Kidney epithelial cell (primary cell): ENCODE results near the gene ARHGAP22. TPM values are rescaled to one million over a fixed set of nuclear protein-coding genes. Genes with fewer than 3 reads are reported as not detected.

Experiments
- DNase-seq: peaks from one replicate; pipeline ENCODE4 v3.0.0-alpha.2; 2010; ENCODE audit warnings: low read depth
- H3K27me3 ChIP-seq: 2 replicates; pipeline ENCODE4 v1.6.0; 2011; ENCODE audit warnings: low read length; ENCODE audit not compliant: control insufficient read depth, insufficient read depth
- H3K36me3 ChIP-seq: 2 replicates; pipeline ENCODE4 v1.5.1; 2011; ENCODE audit warnings: low read length; ENCODE audit not compliant: control insufficient read depth, insufficient read depth
- H3K4me3 ChIP-seq: 2 replicates; pipeline ENCODE4 v1.5.1; 2011; ENCODE audit warnings: low read depth, mild to moderate bottlenecking, control low read depth, low read length
- total RNA-seq: library from RNA; depleted of rRNA; stranded (reverse); fragments of >200 nt; gene quantifications from 2 replicates; pipeline ENCODE4 v1.2.3, GENCODE V29; 2015
- TF ChIP-seq, protein P1 (sequence below): IDR thresholded peaks from 2 replicates; pipeline ENCODE4 v1.5.1; 2011; ENCODE audit warnings: mild to moderate bottlenecking, moderate library complexity, low read length, control low read depth, inconsistent platforms; ENCODE audit not compliant: insufficient read depth, poor library complexity, severe bottlenecking

The ARHGAP22 gene
- total RNA-seq, 1 donor from 2014 or later: 7.0 TPM

DNA sequence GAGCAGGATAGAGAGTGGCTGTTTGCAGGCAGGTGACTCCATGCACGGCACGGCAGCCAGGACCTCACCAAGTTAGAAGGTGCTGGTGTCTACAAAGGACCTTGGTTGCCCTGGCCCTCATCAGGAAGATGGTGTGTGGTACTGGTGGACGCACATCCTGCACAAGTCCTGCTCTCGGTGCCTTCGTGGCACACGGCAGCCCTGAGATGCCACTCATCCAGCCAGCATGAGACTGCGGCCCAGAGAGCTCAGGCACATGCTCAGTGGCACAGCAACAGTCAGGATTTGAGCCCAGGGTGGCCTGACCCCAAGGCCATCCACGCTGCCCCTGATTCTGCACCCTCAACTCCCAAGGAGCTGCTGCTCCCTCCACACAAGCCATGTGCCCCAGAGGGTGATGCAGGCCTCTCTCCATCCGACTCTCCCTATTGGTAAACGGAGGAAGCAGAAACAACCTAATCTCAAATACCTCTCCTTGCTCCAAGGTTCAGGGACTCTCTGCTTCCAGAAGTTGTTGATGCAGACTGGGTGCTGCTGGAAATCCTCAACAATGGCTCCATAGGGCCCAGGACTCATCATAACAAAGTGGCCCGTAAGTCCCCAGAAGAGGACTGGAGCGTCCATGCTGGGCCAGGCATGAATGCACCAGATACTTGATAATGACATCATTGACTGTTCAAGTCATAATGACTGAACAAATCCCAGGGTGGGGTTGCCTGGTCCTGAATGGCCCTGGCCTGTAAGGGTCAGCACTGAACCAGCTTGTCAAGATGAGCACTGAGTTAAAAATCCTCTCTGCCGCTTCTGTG is 93.6 kb downstream of the ARHGAP22 start:
- no peak for DNase-seq
- no peaks in the 10 kb centered on the region for H3K36me3 ChIP-seq
- H3K27me3 ChIP-seq: no peaks in the 10 kb centered on the region
- no peak overlapping the region for H3K4me3 ChIP-seq
- TF ChIP-seq, protein P1, sequence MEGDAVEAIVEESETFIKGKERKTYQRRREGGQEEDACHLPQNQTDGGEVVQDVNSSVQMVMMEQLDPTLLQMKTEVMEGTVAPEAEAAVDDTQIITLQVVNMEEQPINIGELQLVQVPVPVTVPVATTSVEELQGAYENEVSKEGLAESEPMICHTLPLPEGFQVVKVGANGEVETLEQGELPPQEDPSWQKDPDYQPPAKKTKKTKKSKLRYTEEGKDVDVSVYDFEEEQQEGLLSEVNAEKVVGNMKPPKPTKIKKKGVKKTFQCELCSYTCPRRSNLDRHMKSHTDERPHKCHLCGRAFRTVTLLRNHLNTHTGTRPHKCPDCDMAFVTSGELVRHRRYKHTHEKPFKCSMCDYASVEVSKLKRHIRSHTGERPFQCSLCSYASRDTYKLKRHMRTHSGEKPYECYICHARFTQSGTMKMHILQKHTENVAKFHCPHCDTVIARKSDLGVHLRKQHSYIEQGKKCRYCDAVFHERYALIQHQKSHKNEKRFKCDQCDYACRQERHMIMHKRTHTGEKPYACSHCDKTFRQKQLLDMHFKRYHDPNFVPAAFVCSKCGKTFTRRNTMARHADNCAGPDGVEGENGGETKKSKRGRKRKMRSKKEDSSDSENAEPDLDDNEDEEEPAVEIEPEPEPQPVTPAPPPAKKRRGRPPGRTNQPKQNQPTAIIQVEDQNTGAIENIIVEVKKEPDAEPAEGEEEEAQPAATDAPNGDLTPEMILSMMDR: no peak

DNA sequence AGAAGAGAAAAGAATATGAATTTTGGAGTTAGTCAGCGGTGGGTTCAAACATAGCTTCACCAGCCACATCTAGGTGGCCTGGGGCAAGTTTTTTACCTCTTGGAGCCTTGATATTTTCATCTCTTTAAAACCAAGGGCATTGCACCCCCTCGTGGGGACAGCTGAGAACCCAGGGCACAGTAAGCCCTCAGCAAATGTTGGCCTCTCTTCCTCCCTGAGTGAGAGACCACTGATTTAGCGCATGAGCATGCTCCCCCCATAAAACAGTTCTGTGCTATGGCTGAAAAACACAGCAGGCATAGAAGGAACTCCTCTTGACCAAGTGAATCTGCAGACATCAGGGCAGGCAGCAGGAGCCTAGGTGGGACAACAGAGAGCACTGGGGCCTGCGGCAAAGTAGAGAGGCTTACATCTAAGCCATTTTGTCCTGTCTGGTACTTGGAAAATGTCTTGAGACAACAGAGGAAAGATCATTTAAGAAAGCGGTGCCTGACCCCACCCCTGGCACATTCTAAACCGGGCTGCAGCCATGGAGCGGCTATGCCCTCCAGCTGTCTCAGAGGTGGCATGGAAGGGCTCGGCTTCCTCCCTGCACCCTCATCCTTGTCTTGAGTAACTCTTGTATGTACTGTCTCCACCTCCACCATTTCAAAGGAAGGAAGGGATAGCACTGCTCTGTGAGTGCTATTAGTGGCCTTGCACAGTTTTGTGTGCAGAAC is 94.7 kb downstream of the ARHGAP22 start:
- H3K27me3 ChIP-seq: no peaks in the 10 kb centered on the region
- TF ChIP-seq, protein P1: no peak
- H3K36me3 ChIP-seq: no peaks in the 10 kb centered on the region
- no peak for DNase-seq
- H3K4me3 ChIP-seq: no peak overlapping the region

DNA sequence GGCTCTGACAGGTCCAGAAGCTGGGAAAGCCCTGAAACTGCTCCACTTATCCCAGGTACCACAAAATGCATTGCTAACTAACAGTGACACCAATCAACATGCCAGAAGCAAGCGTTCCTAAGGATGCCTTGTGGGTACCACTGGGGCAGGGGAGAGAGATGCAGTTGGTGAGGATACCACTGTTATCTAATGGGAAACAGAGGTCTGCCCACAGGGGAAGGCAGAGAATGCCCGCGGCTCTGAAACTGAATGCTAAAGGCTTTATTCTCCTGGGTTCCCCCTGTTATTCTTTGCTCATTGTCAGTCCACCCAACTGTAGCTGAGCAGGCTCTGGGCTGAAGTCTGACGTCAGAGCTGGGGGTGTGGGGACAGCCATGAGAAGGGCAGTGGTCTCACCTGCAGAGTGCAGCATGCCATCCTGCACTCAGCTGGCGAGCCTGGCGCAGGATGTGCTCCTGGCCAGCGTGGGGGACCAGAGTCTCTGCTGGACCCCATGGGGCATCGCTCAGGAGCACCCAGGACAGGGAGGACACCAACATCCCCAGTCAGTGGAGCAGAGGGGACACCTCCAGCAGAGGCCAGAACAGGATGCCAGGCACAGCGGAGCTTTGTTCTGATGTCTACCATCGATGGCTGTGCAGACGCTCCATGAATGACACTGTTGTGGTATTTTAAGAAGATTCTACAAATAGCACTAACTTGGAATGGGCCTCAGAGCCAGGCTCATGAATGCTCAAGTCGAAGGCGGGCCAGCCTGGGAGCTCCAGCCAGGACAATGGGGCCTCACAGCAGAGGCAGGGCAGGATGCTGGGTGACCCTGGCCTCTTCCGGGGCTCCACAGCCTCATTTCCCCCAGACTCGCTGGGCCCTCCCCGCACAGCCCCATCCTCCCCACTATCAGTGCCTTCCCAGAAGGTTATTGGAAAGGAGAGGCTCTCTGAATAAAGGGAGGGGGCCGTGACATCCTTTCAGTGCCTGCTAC is 95.8 kb downstream of the ARHGAP22 start:
- TF ChIP-seq, protein P1: no peak

DNA sequence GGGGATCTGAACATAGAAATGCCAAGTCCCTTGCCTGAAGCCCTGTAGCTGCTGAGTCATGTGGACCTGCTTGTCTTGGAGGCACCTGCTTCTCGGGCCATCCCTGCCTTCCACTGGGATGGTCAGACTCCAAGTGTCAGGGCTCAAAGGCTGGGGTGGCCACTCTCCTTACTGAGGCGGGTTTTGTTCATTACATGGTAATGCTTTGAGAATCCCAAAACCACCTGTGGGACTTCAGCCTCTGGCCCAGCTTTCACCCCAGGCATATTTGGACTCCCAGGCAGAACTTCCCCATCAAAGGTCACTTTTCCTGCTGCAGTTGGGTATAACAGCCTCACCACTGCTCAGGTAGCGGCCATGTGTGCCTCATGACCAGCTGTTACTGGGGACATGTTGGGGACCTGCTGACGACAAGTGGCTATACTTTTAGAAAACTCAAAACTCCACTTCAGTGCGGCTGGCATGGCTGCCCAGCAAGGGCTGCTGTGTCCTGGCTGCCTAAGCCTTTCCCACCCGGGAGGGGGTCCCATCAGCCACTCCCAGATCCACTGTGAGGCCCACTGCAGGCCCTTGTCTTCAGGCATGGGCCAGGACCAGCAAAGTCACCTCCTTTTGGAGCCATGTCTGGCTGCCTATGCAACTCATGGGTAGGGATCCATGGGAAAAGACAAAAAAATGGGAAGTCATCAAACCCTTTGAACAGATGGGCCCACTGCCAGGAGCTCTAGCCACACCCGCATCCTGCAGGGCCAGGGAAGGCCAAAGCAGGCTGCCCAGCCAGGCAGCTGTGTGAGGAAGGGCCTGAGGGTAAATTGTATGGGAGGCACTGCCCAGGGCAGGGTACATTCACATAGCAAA is 96.7 kb downstream of the ARHGAP22 start:
- Histone ChIP-seq H3K4me3 (no peak overlapping the region), H3K27me3 (no peaks in the 10 kb centered on the region), H3K36me3 (no peaks in the 10 kb centered on the region)
- DNase-seq: no peak
- TF ChIP-seq, protein P1: no peak

More for the DNA sequence above, 95.8 kb downstream of the ARHGAP22 start:
- no peaks in the 10 kb centered on the region for H3K27me3 ChIP-seq
- no peak overlapping the region for H3K4me3 ChIP-seq
- H3K36me3 ChIP-seq: no peaks in the 10 kb centered on the region
- DNase-seq: no peak

DNA sequence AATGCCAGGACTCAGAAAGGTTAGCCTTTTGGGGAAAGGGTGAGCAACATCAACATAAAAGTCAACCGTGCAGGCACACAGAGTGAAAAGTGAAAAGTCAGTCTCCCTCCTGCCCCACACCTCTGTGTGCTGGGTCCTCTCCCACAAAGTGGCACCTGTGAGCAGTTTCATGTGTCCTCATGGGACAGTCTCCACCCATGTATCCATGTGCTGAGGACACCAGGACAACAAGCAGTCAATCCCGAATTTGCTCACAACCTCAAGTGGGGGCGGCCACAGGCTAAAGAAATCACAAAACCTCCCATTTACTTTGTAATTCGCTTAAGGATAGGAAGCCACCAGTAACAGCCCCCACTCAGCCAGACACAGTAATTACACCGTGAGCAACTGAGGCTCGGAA is 97.4 kb downstream of the ARHGAP22 start:
- no peak for DNase-seq
- Histone ChIP-seq H3K4me3 (no peak overlapping the region), H3K36me3 (no peaks in the 10 kb centered on the region), H3K27me3 (no peaks in the 10 kb centered on the region)
- TF ChIP-seq, protein P1: no peak
